Kidney epithelial cell (primary cell): ENCODE results near the gene MANEA. TPM values are rescaled to one million over a fixed set of nuclear protein-coding genes. Genes with fewer than 3 reads are reported as not detected.
A peak's percentile ranks its signal among the peaks of the same experiment; 100 is the strongest.

ENCODE experiments used
- DNase-seq: peaks from one replicate; pipeline ENCODE4 v3.0.0-alpha.2; 2010; ENCODE audit warnings: low read depth
- H3K27me3 ChIP-seq: 2 replicates; pipeline ENCODE4 v1.6.0; 2011; ENCODE audit warnings: low read length; ENCODE audit not compliant: control insufficient read depth, insufficient read depth
- H3K36me3 ChIP-seq: 2 replicates; pipeline ENCODE4 v1.5.1; 2011; ENCODE audit warnings: low read length; ENCODE audit not compliant: control insufficient read depth, insufficient read depth
- H3K4me3 ChIP-seq: 2 replicates; pipeline ENCODE4 v1.5.1; 2011; ENCODE audit warnings: low read depth, mild to moderate bottlenecking, control low read depth, low read length
- total RNA-seq: library from RNA; depleted of rRNA; stranded (reverse); fragments of >200 nt; gene quantifications from 2 replicates; pipeline ENCODE4 v1.2.3, GENCODE V29; 2015
- TF ChIP-seq, protein P1 (sequence below): IDR thresholded peaks from 2 replicates; pipeline ENCODE4 v1.5.1; 2011; ENCODE audit warnings: mild to moderate bottlenecking, moderate library complexity, low read length, control low read depth, inconsistent platforms; ENCODE audit not compliant: insufficient read depth, poor library complexity, severe bottlenecking

MANEA gene, protein sequence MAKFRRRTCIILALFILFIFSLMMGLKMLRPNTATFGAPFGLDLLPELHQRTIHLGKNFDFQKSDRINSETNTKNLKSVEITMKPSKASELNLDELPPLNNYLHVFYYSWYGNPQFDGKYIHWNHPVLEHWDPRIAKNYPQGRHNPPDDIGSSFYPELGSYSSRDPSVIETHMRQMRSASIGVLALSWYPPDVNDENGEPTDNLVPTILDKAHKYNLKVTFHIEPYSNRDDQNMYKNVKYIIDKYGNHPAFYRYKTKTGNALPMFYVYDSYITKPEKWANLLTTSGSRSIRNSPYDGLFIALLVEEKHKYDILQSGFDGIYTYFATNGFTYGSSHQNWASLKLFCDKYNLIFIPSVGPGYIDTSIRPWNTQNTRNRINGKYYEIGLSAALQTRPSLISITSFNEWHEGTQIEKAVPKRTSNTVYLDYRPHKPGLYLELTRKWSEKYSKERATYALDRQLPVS
- 9.0 and 10.3 TPM in 2 replicates for total RNA-seq

DNA sequence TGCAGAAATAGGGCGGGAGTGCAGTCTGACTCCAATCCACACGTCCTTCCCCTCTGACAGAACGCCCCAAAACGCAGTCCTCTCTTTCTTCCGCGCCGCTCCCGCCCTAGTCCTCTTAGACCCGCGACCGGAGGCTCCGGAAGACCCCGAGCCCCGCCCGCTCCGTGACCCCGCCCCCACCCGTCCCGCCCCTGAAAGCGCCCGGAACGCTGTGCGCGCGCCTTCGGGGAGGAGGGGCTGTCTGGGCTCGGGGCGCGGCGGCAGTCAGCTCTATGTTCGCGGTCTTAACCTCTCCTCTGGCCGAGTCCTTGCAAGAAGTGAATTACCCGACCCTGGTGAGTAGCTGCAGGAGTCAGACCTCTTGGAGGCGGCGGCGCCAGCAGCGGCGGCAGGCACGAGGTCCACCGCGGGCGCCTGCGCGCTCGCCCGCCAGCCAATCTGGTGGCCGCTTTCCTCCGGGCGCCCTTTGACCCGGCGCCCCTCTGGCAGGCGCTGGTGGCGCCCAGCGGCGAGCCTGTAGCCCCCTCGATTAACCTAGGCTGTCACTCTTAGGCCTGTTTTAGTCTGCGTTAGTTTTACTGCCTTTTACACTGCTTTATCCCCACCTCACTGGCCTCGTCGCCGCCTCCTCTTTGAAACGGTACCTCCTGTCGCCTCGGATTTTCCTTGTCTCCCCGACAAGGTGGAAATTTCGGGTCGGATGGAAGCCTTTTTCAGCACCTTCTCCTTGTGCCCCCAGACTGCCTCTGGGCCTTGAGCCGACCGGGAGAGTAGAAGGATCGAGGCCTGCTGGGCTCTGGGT, at the start of gene MANEA:
Gene MANEA (plus strand): TSS at position 232 of the 802 bp plus-strand sequence. CDS start 8,905 bp downstream, outside the sequence.
- peak; percentile 50 for DNase-seq
- H3K27me3 ChIP-seq = no peaks in the 10 kb centered on the region
- H3K4me3 ChIP-seq = peak within 1 kb of the TSS; percentile 93
- TF ChIP-seq, protein P1, sequence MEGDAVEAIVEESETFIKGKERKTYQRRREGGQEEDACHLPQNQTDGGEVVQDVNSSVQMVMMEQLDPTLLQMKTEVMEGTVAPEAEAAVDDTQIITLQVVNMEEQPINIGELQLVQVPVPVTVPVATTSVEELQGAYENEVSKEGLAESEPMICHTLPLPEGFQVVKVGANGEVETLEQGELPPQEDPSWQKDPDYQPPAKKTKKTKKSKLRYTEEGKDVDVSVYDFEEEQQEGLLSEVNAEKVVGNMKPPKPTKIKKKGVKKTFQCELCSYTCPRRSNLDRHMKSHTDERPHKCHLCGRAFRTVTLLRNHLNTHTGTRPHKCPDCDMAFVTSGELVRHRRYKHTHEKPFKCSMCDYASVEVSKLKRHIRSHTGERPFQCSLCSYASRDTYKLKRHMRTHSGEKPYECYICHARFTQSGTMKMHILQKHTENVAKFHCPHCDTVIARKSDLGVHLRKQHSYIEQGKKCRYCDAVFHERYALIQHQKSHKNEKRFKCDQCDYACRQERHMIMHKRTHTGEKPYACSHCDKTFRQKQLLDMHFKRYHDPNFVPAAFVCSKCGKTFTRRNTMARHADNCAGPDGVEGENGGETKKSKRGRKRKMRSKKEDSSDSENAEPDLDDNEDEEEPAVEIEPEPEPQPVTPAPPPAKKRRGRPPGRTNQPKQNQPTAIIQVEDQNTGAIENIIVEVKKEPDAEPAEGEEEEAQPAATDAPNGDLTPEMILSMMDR = no peak
- H3K36me3 ChIP-seq = no peaks in the 10 kb centered on the region

DNA sequence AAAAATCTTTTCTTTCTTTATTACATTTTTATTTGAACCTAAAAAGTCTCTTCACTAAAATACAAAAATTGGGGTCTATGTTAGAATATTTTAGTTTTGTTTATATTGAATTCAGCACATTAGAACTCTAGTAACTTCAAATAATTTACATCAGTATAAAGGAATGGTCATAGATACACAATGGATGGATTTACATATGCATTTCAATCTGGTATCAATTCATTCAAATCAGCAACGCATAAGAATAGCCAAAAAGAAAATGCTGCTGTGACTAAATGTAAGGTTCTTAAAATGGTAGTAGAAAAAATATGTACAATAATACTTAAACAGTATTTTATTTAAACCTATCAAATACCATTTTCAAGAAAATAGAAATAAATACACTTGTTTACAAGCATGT, 47.6 kb upstream of the MANEA start:
- H3K36me3 ChIP-seq = no peaks in the 10 kb centered on the region
- TF ChIP-seq, protein P1 = no peak
- H3K27me3 ChIP-seq = no peaks in the 10 kb centered on the region
- H3K4me3 ChIP-seq = no peak overlapping the region
- DNase-seq = no peak

DNA sequence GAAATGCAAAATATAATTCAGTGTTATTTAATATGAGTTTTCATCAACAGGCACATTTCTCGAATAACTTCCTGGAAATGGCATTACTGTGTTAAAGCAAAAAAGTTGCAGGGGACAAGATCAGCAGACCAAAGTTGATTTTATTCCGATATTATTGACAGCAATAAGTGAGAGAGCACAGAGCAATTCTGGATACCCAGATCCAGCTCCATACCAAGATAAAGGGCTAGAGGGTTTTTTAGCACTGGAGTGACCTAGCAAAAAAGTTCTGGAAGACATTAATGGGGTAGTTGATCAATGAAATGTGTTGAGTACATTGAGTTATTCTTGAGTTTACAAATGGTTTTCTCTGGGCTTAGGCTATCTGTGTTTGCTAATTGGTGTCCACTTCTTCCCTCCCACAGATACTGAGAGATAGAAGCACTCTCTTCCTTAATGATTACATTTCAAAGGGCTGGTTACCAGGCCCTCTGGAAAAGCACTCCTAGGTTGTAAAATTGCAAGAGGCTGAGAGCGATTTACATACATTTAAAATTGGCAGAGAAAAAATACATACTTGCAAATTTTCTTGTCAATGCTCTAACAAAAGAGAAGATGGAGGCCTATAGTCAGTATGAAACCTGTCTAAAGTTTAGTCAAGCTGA, 47.0 kb upstream of the MANEA start:
- TF ChIP-seq, protein P1 = no peak

DNA sequence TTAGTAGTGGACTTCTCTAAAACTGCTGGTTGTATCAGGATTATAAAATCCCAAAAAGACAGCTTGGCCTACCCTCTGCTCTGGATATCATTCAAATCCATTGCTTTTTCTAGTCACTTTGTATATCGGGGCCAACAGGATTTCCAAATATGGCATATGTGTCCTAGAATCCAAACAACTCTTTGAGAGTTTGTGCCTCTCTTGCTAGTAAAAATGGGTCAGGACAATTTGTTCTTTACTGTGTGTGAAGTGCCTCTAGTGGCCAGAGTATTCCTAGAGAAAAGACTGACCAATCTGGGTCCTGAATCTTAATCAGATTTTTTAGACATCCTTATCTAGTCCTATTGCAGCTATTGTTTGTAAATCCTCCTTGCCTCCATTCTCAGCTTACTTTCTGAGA, 33.5 kb upstream of the MANEA start:
- Histone ChIP-seq H3K27me3 (no peaks in the 10 kb centered on the region), H3K4me3 (no peak overlapping the region), H3K36me3 (no peaks in the 10 kb centered on the region)
- TF ChIP-seq, protein P1 = no peak
- DNase-seq = no peak

More for the DNA sequence above, 47.0 kb upstream of the MANEA start:
- H3K27me3 ChIP-seq = no peaks in the 10 kb centered on the region
- DNase-seq = no peak
- no peak overlapping the region for H3K4me3 ChIP-seq
- no peaks in the 10 kb centered on the region for H3K36me3 ChIP-seq

DNA sequence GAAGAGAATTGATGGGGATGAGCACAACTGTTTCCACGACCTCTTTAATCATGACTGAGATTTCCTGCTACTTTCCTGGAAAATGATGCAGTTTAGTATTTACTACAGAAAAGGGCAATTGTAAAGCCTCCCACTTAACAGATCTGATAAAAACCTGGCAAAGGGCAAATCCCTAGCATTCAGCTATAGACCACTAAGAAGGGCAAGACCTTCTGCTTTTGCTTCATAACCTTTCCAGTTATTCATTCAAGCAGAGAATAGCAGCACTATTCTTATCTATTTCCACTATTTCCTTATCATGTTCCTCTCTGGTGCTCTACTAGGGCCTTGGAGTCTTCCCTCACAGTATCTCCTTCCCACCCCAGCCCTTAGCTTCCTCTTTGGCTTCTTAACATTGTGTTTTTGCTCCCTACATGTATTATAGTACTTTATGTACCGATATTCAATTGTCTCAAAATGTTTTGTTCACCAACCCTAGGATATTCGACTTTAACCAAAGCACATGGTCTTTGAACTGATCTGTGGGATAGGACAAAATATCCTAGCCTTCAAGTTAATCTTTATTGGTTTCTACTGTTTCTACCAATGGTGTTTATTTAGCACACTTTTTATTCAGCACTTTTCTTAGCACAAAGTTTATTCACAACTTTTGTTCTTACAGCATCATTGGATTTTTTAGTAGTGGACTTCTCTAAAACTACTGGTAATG, 32.7 kb upstream of the MANEA start:
- no peaks in the 10 kb centered on the region for H3K36me3 ChIP-seq
- no peak for DNase-seq
- no peaks in the 10 kb centered on the region for H3K27me3 ChIP-seq

More for the DNA sequence above, 32.7 kb upstream of the MANEA start:
- TF ChIP-seq, protein P1 = no peak
- no peak overlapping the region for H3K4me3 ChIP-seq
